Endothelial cell of umbilical vein (primary cell): ENCODE results near the gene GALNT13.

Experiments
- CTCF ChIP-seq, 2 donors: IDR thresholded peaks; 1 replicate in 1 of 2; 2 replicates in 1 of 2; pipeline ENCODE4 v1.5.1; 2011; ENCODE audit warnings: low read length in 2 of 2, mild to moderate bottlenecking in 2 of 2, moderate library complexity in 2 of 2, control low read depth in 1 of 2, inconsistent platforms in 1 of 2, low read depth in 1 of 2; ENCODE audit not compliant: insufficient read depth in 1 of 2; ENCODE audit errors: extremely low read depth in 1 of 2
- EZH2 ChIP-seq: IDR thresholded peaks from 2 replicates; pipeline ENCODE4 v1.6.1; 2012; ENCODE audit warnings: borderline replicate concordance, low read depth, mild to moderate bottlenecking, moderate library complexity, low read length, inconsistent platforms; ENCODE audit not compliant: severe bottlenecking
- FOS ChIP-seq: IDR thresholded peaks from 2 replicates; pipeline ENCODE4 v1.6.1; 2011; ENCODE audit warnings: mild to moderate bottlenecking, low read length, moderate library complexity, borderline replicate concordance; ENCODE audit not compliant: insufficient read depth
- GATA2 ChIP-seq: IDR thresholded peaks from 2 replicates; pipeline ENCODE4 v1.7.0; 2011; ENCODE audit warnings: low read depth, mild to moderate bottlenecking, moderate library complexity, mixed read lengths, low read length; ENCODE audit not compliant: insufficient read length, insufficient read depth
- JUN ChIP-seq: IDR thresholded peaks from 2 replicates; pipeline ENCODE4 v1.6.1; 2011; ENCODE audit warnings: borderline replicate concordance, low read depth; ENCODE audit not compliant: insufficient read length, insufficient read depth
- MYC ChIP-seq: IDR thresholded peaks from one replicate; pipeline ENCODE4 v1.6.1; 2011; ENCODE audit warnings: mild to moderate bottlenecking, low read depth, low read length
- POLR2A ChIP-seq: IDR thresholded peaks from 2 replicates; pipeline ENCODE4 v1.6.1; 2012; ENCODE audit warnings: low read depth, mild to moderate bottlenecking, control low read depth, low read length
- POLR2AphosphoS5 ChIP-seq: IDR thresholded peaks from 2 replicates; pipeline ENCODE4 v1.6.1; 2012; ENCODE audit warnings: low read depth, mild to moderate bottlenecking, control low read depth, low read length, moderate library complexity; ENCODE audit not compliant: insufficient read depth
- TF ChIP-seq, protein P1 (sequence below): IDR thresholded peaks from 2 replicates; pipeline ENCODE4 v1.6.1; 2011; ENCODE audit not compliant: insufficient read depth, insufficient read length

GRCh38 chr2:154189953-154190352 is 318.2 kb downstream of the GALNT13 start:
- TF ChIP-seq CTCF (IDR thresholded peaks at IDR 0.05; ENCODE audit: extremely low read depth in 1 of 2, insufficient read depth in 1 of 2, low read depth in 1 of 2, low read length in 2 of 2) (no peak), POLR2AphosphoS5 (no peak), POLR2A (no peak), JUN (no peak), GATA2 (no peak), FOS (no peak), EZH2 (no peak), MYC (no peak)
- TF ChIP-seq, protein P1, sequence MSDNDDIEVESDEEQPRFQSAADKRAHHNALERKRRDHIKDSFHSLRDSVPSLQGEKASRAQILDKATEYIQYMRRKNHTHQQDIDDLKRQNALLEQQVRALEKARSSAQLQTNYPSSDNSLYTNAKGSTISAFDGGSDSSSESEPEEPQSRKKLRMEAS = no peak
